Measurements from ENCODE around the gene TADA3. TPM values are rescaled to one million over a fixed set of nuclear protein-coding genes. Genes with fewer than 3 reads are reported as not detected.

TADA3 gene
- total and polyA plus RNA-seq, 9 of the 15 experiments (the other 6 are each of a cell fraction or from before 2014, with no cell fraction given), result 4.1 to 110 (median 74.8) TPM

DNA sequence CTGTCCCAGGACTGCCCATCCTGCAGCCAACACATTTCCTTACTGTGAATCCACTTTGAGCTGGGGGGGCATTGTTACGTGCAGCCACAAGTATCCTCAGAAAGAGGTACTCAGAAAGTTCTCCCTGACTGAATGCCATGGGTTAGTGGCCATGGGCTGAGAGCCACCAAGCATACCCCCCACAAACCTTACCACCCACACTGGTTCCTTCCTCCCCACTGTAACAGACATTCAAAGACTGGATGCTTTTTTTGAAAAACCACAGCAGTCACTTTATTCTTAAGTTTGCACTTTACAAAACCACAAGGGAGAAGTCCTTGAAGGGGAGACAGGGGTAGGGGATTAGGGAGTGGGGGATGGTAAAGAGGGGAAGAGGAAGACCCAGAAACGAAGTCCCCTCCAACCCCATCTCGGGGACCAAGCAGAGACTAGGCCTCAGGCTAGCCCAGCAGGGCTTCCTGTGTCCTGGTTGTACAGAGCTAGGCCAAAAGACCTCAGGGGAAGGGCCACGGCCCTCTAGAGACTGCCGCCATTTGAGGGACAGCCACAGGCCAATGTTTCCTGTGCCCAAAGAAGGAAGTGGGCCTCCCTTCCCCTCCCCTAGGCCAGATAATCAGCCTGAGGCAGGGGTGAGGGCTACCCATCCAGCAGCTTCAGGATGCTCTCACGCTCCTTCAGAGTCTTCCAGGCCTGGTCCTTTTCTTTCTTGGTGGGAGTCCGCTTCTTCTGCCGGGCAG, 12.4 kb downstream of the TADA3 start:
- Histone ChIP-seq H3K9ac (ENCODE audit: insufficient read depth in 1 of 2, low read depth in 2 of 2, low read length in 2 of 2) (peak overlapping the region in 1 of 2 experiments; percentile 83; a peak in 3 of 4 replicates), H3K4me1 (replicated peaks in 1 of 2; ENCODE audit: control insufficient read depth in 2 of 2, insufficient read depth in 2 of 2, low read length in 2 of 2) (peaks cover 13 to 15% of the 10 kb centered on the region in 2 experiments)
- TF ChIP-seq VEZF1 (CRISPR knock-in tag; IDR thresholded peaks at IDR 0.05) (0 out of 2 replicates have a peak, but pooled peaks have one; percentile 13), PKNOX1 (IDR thresholded peaks at IDR 0.05) (peak; percentile 22; the same call in 1 of the 2 replicates), ZBTB9 (CRISPR knock-in tag; IDR thresholded peaks at IDR 0.05) (no peak), RHOXF2B (CRISPR knock-in tag; conservative IDR thresholded peaks at IDR 0.05) (no peak), RNF2 (IDR thresholded peaks at IDR 0.05) (no peak), RB1 (IDR thresholded peaks at IDR 0.05; ENCODE audit: low read depth) (no peak), CBX5 (IDR thresholded peaks at IDR 0.05; ENCODE audit: borderline replicate concordance, low read depth) (no peak), ZNF589 (CRISPR knock-in tag; IDR thresholded peaks at IDR 0.05; ENCODE audit: low read depth) (peak; percentile 40; the same call in 1 of the 2 replicates), CREBBP (IDR thresholded peaks at IDR 0.05; ENCODE audit: low read depth, low read length) (no peak), SPI1 (IDR thresholded peaks at IDR 0.05; ENCODE audit: borderline replicate concordance, low read depth, low read length) (peak; percentile 74; the same call in 1 of the 2 replicates)
- TF ChIP-seq, protein P1, sequence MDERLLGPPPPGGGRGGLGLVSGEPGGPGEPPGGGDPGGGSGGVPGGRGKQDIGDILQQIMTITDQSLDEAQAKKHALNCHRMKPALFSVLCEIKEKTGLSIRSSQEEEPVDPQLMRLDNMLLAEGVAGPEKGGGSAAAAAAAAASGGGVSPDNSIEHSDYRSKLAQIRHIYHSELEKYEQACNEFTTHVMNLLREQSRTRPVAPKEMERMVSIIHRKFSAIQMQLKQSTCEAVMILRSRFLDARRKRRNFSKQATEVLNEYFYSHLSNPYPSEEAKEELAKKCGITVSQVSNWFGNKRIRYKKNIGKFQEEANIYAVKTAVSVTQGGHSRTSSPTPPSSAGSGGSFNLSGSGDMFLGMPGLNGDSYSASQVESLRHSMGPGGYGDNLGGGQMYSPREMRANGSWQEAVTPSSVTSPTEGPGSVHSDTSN (CRISPR knock-in tag; IDR thresholded peaks at IDR 0.05; ENCODE audit: low read depth), result no peak
- TF ChIP-seq, protein P1 (tag; conservative IDR thresholded peaks at IDR 0.05; ENCODE audit: low read depth), result no peak

More for the DNA sequence above, 12.4 kb downstream of the TADA3 start:
- Histone ChIP-seq H2AFZ (ENCODE audit: low read depth, low read length) (no peak overlapping the region), H3K4me2 (ENCODE audit: insufficient read depth, low read length) (no peak overlapping the region), H3K36me3 (ENCODE audit: control insufficient read depth, insufficient read depth, low read length) (peaks cover 39% of the 10 kb centered on the region), H3K27ac (ENCODE audit: extremely low read depth, low read depth, low read length) (peak overlapping the region; percentile 11; the same call in 1 of the 3 replicates), H3K79me2 (ENCODE audit: control insufficient read depth, insufficient read depth, low read length) (no peaks in the 10 kb centered on the region), H3K9me1 (ENCODE audit: control insufficient read depth, insufficient read depth, low read length) (no peaks in the 10 kb centered on the region), H3K27me3 (ENCODE audit: control insufficient read depth in 2 of 2, insufficient read depth in 2 of 2, low read length in 2 of 2) (no peaks in the 10 kb centered on the region), H4K20me1 (replicated peaks; ENCODE audit: control insufficient read depth, insufficient read depth, low read length) (no peaks in the 10 kb centered on the region), H3K9me3 (replicated peaks; ENCODE audit: control insufficient read depth, insufficient read depth, low read depth, low read length) (no peaks in the 10 kb centered on the region), H3K4me3 (no peak overlapping the region)
- intact Hi-C loops (cut with micrococcal nuclease) (loop anchor here (5.0 kb wide), 1 partner anchor 152 kb away; the partner anchor contains the start of gene CRELD1), in situ Hi-C loops (cut with MboI) (no loop called here)
- ChIA-PET CTCF (ENCODE audit: low intra/inter-chr PET ratio) (interaction anchor here (0.6 kb wide), 1 partner anchor 546 kb away, joined by 6 read pairs; no protein-coding TSS in a partner anchor), POLR2A (interaction anchor here (0.7 to 1.6 kb wide), 4 partner anchors 10 to 45 kb away, joined by 3 to 5 read pairs (median 4); partner anchors contain the start of genes ARPC4 and CAMK1)
- no peak for DNase-seq (ENCODE audit: extremely low read depth in 1 of 4, low spot score in 3 of 4)
- no peak; the same call in 1 of the 3 replicates for ATAC-seq
- BruUV-seq (replicated peaks), result TSS peak; percentile 67
- FAIRE-seq, result no peak
- WGBS (ENCODE audit: insufficient coverage, low coverage, missing lambda C conversion rate), result 55% methylated on average over 8 of the region's 8 CpGs

All from K562 (cell line).